ENCODE data around the gene PRKCA.
"Not testable (repeated sequence)": the region's sequence is repeated elsewhere in the genome, so short reads cannot be mapped to it uniquely, and the experiment has no call there.

PRKCA gene

GRCh38 chr17:66399441-66399840 lies 97.0 kb downstream of the PRKCA start:
- Histone ChIP-seq H3K4me2 (ENCODE audit: low read depth, low read length, poor library complexity, severe bottlenecking) (no peak overlapping the region), H3K27me3 (ENCODE audit: insufficient read depth, low read length, poor library complexity, severe bottlenecking) (peaks cover under 1% of the 10 kb centered on the region), H3K79me2 (ENCODE audit: insufficient read depth, low read length) (no peaks in the 10 kb centered on the region), H3K36me3 (ENCODE audit: insufficient read depth, low read length) (no peaks in the 10 kb centered on the region), H4K20me1 (ENCODE audit: insufficient read depth, low read length, poor library complexity, severe bottlenecking) (no peaks in the 10 kb centered on the region), H3K9me3 (ENCODE audit: insufficient read depth, low read depth, low read length) (no peaks in the 10 kb centered on the region), H3K4me3 (ENCODE audit: low read length, poor library complexity, severe bottlenecking) (no peak overlapping the region), H3K4me1 (ENCODE audit: insufficient read depth, low read length, poor library complexity, severe bottlenecking) (no peaks in the 10 kb centered on the region), H3K9ac (ENCODE audit: low read depth, low read length, poor library complexity, severe bottlenecking) (no peak overlapping the region), H3K9me2 (replicated peaks; ENCODE audit: low read depth, low read length) (no peaks in the 10 kb centered on the region), H2AFZ (ENCODE audit: low read length) (no peak overlapping the region), H3F3A (ENCODE audit: low read depth) (no peaks in the 10 kb centered on the region)
- no peak for TF ChIP-seq CTCF (conservative IDR thresholded peaks at IDR 0.05; ENCODE audit: low read length)
- TF ChIP-seq EZH2phosphoT487 (IDR thresholded peaks at IDR 0.05; ENCODE audit: borderline replicate concordance) = no peak

- H4K20me1 ChIP-seq (ENCODE audit: insufficient read depth, low read length, poor library complexity, severe bottlenecking) = not testable (repeated sequence)
Observed at GRCh38 chr17:66400041-66400688, 97.8 kb downstream of the PRKCA start.

GRCh38 chr17:66400698-66401097 lies 98.3 kb downstream of the PRKCA start:
- no peaks in the 10 kb centered on the region for H3F3A ChIP-seq (ENCODE audit: low read depth)
- no peak for TF ChIP-seq EZH2phosphoT487 (IDR thresholded peaks at IDR 0.05; ENCODE audit: borderline replicate concordance)
- no peak for TF ChIP-seq CTCF (conservative IDR thresholded peaks at IDR 0.05; ENCODE audit: low read length)
- H3K4me1 ChIP-seq (ENCODE audit: insufficient read depth, low read length, poor library complexity, severe bottlenecking) = no peaks in the 10 kb centered on the region
- no peak overlapping the region for H2AFZ ChIP-seq (ENCODE audit: low read length)
- H3K4me2 ChIP-seq (ENCODE audit: low read depth, low read length, poor library complexity, severe bottlenecking) = no peak overlapping the region
- H3K9me3 ChIP-seq (ENCODE audit: insufficient read depth, low read depth, low read length) = no peaks in the 10 kb centered on the region
- H3K9me2 ChIP-seq (replicated peaks; ENCODE audit: low read depth, low read length) = no peaks in the 10 kb centered on the region
- no peak overlapping the region for H3K9ac ChIP-seq (ENCODE audit: low read depth, low read length, poor library complexity, severe bottlenecking)
- no peaks in the 10 kb centered on the region for H3K27me3 ChIP-seq (ENCODE audit: insufficient read depth, low read length, poor library complexity, severe bottlenecking)
- no peaks in the 10 kb centered on the region for H4K20me1 ChIP-seq (ENCODE audit: insufficient read depth, low read length, poor library complexity, severe bottlenecking)
- H3K79me2 ChIP-seq (ENCODE audit: insufficient read depth, low read length) = no peaks in the 10 kb centered on the region
- no peaks in the 10 kb centered on the region for H3K36me3 ChIP-seq (ENCODE audit: insufficient read depth, low read length)
- H3K4me3 ChIP-seq (ENCODE audit: low read length, poor library complexity, severe bottlenecking) = no peak overlapping the region

More at GRCh38 chr17:66400041-66400688, 97.8 kb downstream of the PRKCA start:
- not testable (repeated sequence) for H3K79me2 ChIP-seq (ENCODE audit: insufficient read depth, low read length); H3K36me3 ChIP-seq (ENCODE audit: insufficient read depth, low read length); H3K4me2 ChIP-seq (ENCODE audit: low read depth, low read length, poor library complexity, severe bottlenecking); H2AFZ ChIP-seq (ENCODE audit: low read length); H3K9me2 ChIP-seq (replicated peaks; ENCODE audit: low read depth, low read length); H3K9me3 ChIP-seq (ENCODE audit: insufficient read depth, low read depth, low read length); H3K4me3 ChIP-seq (ENCODE audit: low read length, poor library complexity, severe bottlenecking); H3K27me3 ChIP-seq (ENCODE audit: insufficient read depth, low read length, poor library complexity, severe bottlenecking); H3K4me1 ChIP-seq (ENCODE audit: insufficient read depth, low read length, poor library complexity, severe bottlenecking); H3F3A ChIP-seq (ENCODE audit: low read depth); H3K9ac ChIP-seq (ENCODE audit: low read depth, low read length, poor library complexity, severe bottlenecking)

GRCh38 chr17:66401364-66401763 lies 99.0 kb downstream of the PRKCA start:
- TF ChIP-seq CTCF (conservative IDR thresholded peaks at IDR 0.05; ENCODE audit: low read length) (no peak), EZH2phosphoT487 (IDR thresholded peaks at IDR 0.05; ENCODE audit: borderline replicate concordance) (no peak)
- H3K9me2 ChIP-seq (replicated peaks; ENCODE audit: low read depth, low read length) = no peaks in the 10 kb centered on the region
- H3K9me3 ChIP-seq (ENCODE audit: insufficient read depth, low read depth, low read length) = no peaks in the 10 kb centered on the region
- H2AFZ ChIP-seq (ENCODE audit: low read length) = no peak overlapping the region
- H3K4me3 ChIP-seq (ENCODE audit: low read length, poor library complexity, severe bottlenecking) = no peak overlapping the region
- no peaks in the 10 kb centered on the region for H4K20me1 ChIP-seq (ENCODE audit: insufficient read depth, low read length, poor library complexity, severe bottlenecking)
- H3K79me2 ChIP-seq (ENCODE audit: insufficient read depth, low read length) = no peaks in the 10 kb centered on the region
- H3K27me3 ChIP-seq (ENCODE audit: insufficient read depth, low read length, poor library complexity, severe bottlenecking) = no peaks in the 10 kb centered on the region
- no peaks in the 10 kb centered on the region for H3K36me3 ChIP-seq (ENCODE audit: insufficient read depth, low read length)
- H3F3A ChIP-seq (ENCODE audit: low read depth) = no peaks in the 10 kb centered on the region
- H3K9ac ChIP-seq (ENCODE audit: low read depth, low read length, poor library complexity, severe bottlenecking) = no peak overlapping the region
- no peaks in the 10 kb centered on the region for H3K4me1 ChIP-seq (ENCODE audit: insufficient read depth, low read length, poor library complexity, severe bottlenecking)
- no peak overlapping the region for H3K4me2 ChIP-seq (ENCODE audit: low read depth, low read length, poor library complexity, severe bottlenecking)
